ENCODE data around the gene VSNL1. TPM values are rescaled to one million over a fixed set of nuclear protein-coding genes. Genes with fewer than 3 reads are reported as not detected.

Gene VSNL1
- polyA plus RNA-seq, 12 donors: 2.3 to 7.6 (median 6.5) TPM; not detected in 1

DNA sequence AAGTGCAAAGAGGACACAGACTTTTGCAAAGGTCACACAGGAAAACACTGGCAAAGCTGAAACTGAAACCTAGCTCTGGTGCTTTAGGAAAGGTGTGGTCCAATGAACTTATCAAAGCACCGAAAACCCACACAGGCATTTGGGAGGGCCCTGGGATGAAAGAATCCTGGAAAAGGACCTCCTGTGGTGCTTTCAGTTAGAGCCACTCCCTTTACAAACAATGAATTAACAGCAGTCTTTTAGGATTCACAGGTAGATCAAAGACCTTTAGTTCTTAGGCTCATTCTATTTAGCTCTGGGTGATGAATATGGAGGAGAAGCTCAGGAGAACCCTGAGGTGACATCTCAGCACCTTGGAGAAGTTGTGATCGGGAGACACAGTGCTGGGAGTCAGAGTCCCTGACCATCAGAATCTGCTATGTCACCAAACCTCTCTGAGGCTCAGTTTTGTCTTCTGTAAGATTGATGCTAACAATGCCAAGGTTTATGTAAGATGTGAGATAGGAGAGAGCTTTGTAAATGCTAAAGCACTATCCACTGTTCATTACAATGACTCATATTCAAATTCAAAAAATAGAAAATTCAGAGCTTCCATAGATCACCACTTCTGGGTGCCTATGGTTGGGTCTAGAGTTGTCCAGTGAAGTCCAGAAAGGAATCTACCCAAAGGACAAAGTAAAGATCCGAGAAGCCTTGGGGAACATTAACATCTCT lies 39.3 kb downstream of the VSNL1 start:
- no peak for DNase-seq

DNA sequence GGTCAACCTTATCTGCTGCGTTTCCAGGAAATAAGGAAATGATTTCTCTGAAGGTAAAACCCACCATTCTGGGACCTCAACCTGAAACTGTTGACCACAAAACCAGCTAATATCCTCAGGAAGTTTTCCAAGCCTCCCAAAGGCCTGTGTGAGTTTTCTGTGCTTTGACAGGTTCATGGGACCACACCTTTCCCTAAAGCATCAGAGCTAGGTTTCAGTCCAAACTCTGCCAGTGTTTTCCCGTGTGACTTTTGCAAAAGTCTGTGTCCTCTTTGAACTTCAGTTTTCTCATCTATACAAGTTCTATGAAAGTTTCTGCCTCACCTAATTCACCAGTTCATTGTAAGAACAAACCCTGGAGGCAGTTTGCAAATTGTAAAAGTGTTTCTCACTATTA lies 39.8 kb downstream of the VSNL1 start:
- DNase-seq: no peak

DNA sequence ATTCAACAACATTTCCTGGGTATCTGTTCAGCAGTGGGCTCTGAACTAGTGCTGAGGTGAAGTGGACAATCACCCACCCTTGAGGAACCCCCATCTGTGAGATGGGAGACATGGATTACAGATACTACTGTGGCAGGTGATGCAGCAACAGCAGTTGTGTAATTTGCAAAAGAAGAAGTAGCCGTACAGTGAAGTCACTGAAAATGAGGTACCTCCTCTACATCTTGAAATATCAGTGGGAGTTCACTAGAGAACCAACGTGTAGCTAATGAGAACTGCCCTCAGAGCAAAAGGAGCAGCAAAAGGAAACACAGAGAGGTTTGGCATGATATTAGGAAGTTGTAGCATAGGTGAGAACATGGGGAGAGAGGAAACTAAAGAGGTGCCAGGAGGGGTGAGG lies 41.3 kb downstream of the VSNL1 start:
- DNase-seq: no peak

DNA sequence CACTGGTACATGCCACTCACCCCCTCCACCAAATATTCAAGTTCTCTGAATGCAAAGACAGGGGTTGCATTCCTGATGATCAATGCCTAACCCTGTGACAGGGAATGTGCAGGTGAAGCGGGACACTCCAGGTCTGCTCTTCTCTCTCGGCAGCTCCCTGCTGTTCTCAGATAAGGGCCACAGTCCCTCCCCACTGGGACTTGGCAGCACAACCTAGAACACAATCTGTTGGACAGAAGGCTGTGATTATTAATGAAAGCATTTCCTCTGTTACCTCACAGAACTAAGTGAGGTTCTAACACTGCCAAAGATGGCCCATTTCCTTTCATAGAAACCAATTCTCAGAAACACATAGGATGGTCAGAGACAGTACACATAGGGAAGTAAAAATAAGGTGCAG lies 42.7 kb downstream of the VSNL1 start:
- no peak for DNase-seq

DNA sequence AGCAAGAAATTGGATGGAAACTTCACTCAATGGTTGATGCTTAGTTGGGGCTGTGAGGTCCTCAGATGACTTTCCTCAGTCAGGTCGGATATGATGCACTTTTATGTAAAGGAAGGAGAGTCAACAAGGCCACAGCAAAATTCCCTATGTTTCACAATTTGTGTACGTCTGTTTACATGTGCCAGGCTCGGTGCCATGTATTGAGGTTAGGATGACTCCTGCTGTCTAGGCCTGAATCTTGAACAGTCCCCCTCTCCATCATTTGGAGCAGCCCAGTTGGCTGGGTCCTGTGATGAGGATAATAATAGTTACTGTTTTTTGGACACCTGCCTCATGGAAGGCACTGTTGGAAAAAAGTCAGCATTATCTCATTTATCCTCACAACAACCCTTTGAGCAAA lies 43.1 kb downstream of the VSNL1 start:
- no peak for DNase-seq

DNA sequence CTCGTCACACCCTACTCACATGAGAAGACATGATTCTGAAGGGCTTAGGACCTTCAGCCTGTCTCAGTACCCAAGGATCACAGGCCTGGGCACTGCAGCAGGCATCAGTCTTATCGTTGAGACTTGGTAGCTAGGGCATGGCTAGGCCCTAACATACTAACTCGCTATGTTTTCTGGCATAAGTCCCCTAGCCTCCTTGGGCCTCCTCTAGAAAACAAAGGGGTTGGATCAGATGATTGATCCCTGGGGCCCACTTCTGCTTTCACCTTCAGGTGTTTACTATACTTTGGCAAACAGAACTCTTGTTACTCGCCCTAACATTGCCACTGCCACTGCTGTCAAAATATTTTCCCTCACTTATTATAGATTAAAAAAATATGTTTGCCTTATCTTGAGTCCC lies 44.2 kb downstream of the VSNL1 start:
- no peak for DNase-seq

DNA sequence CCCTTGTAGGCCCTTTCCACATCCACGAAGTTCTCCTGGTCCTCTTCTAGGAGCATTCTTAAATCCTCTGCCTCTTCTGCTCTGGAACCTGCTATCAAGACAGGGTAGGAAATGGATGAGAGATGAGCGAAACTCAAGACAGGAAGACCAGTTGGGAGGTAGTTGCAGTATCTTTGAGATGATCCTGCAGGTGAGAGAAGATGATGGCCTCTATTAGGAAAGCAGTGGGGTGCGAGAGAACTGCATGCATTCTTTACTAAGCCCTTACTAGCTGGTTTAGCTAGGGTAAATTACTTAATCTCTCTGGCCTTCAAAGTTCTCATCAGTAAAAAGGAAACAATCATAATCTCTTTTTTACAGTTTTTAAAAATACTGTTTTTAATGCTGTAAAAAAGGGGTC lies 47.0 kb downstream of the VSNL1 start:
- DNase-seq: no peak

DNA sequence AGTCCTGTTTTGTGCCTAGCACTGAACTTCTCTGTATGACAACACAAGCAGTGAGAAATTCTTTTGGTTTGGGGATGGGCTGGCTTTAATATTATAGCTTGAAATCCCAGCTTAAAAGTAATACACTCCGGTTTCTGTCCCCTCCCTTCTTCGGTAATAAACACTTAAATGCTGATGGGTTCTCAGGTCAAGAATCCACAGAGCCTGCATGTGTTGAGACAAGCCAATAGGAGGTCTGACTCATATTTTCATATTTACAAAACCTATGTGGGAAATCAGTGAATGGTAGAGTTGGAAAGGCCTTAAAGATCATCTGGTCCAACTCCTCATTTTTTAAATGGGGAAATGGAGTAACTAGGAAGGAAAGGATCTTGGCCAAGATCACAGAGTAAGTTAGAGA lies 47.5 kb downstream of the VSNL1 start:
- DNase-seq: no peak

DNA sequence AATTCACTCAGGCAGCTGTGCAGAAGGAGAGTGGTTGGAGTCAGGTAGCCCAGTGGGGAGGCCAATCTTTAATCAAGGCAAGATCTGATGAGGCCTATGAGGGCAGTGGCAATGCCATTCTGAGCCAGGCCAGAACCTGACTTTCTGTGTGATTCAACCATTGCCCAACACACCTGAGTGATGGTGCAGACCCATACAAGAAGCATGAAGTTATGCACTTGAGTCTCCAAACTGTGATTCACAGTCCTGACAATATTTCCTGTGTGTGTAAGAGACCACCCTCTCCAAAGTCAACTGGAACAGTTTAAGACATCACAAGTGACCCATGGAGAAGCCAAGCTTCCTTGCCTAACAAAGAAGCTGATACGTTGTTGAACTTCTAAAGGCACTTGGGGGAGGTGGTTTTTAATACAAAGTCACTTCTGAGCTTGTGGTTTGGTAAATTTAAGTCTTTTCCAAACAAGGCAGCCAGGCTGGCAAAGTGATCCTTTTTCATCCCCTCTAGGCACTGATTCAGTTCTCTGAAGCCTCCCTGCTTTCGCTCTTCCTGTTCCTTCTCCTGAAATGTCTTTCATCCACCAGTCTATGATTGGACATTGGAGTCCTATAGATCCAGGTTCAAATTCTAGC lies 49.0 kb downstream of the VSNL1 start:
- no peak for DNase-seq

DNA sequence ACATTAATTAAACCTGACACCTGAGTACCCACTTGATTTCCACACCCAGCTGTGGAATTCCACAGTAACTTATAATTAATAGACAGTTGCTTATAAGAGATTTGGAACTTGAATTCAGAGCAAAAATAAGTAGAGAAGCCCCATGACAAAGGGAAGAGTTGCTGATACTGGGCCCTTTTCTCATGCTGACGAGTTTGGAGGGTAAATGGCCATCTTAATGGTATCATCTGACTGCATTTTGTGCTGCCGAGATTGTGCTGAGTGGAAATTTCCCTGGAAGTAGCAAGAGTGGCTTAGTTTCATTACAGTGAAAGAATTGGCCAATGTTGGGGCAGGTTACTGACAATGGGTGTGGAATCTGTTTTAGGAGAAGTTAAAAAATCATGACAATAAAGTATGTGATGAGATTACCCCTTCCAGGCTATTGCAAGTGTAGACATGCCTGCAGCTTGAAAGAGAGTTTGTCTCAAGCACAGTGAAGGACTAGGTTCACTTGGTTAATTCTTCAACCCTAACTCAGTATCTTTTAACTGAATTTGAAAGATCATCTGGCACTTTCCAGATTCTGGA lies 49.9 kb downstream of the VSNL1 start:
- DNase-seq: no peak

DNA sequence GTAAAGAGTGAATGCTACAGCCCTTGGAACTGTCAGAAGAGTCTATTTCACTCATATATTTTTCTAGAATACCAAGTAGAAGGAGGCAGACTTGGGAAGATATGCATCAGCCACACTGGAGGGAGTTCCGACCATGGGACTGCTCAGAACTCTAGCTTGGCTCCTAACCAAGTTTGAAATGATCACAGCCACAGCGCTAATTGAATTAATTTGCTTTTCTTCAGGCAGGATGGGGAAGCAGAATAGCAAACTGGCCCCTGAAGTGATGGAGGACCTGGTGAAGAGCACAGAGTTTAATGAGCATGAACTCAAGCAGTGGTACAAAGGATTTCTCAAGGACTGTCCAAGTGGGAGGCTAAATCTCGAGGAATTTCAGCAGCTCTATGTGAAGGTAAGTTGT lies 51.4 kb downstream of the VSNL1 start:
- no peak for DNase-seq

DNA sequence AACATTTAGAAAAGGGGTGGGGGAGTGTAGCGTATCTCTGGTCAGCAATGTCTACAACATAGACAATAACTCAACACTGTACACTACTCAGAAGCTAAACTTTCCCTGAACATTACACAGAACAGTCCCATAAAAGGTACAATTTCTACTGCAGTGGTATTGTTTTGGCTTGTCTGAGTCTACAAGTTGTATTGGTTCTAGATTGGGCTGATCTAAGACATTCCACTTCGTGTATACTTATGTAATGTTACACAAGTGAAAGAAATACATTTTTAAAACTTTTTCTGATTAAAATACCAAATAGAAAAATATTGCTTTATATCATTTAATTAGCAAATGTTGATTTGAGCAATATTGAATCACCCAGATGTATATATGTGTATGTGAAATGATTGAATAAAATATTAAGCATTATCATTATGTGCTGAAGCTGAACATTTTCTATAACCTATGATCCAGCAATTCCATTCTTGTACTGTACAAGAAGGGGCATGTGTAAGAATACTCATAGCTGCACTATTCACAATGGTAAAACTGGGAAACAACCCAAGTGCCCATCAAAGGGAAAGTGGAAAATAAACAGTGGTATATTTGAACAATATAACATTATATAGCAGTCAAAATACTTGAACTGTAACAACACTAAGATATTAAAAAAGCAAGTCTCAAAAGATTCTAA lies 52.4 kb downstream of the VSNL1 start:
- DNase-seq: no peak

DNA sequence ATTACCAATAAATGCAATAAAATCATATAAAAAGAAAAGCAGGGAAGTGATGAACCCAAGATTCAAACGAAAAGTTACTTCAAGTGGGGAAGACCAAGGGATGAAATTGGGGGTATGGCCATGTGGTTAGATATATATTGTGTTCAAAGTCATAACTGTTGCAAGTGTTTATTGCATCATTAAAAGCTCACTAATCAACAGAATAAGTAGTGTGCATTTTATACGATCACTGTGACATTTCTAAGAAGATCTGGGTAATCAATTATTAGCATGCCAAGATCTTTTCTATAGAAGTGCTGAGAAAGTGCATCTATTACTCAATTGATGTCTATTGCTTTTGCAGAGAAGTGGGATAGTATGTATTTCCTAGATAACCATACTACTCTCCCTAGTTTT lies 52.9 kb downstream of the VSNL1 start:
- DNase-seq: no peak

DNA sequence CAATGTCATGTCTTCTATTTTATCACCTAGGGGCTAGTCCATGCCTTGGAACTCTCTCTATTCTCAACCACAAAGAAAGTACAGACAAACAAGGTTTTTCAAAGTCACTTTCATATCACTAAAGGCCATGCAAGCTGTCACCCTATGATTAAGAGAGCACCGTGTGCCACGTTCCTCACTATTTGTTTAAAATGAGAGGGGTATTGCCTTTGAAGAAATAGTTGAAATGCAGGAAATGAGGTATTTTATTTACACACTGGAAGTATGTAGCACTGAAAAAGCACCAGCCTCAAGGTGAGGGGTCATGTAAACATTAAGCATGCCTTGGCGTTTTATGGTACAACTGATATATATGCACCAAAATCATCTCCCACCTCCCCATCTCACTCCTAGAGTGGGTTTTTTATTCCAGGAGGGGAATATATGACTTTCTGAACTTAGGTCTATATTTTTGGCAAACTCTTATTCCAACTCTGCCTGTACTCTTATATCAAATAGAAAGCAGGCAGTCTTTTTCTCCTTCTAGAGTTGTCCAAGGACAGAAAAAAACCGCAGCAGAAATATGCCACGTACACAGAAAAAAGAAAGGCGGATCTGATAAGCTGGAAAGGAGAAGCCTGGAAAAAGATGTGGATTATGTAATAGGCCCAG lies 53.5 kb downstream of the VSNL1 start:
- DNase-seq: no peak

DNA sequence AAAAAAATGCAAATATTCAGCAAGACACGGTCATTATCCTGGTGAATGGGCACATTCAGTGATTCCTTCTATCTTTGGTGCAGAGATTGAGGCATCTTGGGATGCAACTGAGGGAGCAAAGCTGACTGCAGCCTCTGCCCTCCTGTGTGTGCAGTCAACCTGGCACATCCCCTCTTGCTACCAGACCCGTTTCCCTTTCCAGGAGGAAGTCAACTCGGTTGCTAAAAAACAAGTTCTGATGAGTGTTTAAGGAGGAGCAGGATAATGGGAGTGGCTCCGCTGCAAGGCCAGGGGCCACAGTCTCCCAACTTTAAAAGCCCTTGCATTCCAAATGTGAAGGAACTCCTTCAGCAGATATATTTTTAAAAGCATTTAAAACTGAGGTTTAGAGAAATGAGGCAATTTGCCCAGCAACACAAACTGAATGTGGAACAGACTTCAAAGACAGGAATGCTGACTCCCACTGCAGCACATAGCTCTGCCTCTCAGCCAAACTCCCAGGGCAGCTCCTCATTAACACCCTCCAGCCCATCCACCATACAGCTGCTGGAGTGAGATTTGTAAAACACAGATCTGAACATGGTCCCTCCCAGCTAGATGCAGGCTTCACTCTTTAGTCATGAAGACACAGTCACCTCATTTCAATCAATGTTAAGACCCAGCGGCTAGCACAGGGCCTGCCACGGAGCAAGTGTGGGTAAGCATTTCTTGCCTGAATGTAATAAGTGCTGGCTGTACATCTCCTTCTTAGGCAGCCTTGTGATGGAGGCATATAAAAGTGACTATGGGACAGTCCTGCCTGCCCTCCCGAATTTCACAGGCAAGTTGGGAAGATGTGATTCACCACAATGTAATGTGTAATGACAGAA lies 54.3 kb downstream of the VSNL1 start:
- DNase-seq: no peak

DNA sequence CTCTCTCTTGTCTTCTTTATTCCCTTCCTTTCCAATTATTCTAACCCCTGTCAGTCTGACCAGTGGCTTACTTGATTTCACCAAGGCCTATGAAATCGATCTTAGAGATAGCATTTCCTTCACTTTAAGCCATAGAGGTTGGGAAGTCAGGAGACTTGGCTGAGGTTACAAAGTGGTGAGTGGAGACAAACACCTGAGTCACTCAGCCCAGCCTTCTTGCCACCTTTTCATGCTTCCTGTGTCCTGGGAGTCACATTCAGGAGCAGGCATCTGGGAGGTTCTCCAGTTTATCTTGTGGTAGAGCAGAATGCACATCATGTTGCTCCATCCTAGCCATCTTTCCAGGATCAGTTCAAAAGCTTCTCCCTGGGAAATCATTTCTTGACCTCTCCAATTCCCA lies 59.1 kb downstream of the VSNL1 start:
- no peak for DNase-seq

DNA sequence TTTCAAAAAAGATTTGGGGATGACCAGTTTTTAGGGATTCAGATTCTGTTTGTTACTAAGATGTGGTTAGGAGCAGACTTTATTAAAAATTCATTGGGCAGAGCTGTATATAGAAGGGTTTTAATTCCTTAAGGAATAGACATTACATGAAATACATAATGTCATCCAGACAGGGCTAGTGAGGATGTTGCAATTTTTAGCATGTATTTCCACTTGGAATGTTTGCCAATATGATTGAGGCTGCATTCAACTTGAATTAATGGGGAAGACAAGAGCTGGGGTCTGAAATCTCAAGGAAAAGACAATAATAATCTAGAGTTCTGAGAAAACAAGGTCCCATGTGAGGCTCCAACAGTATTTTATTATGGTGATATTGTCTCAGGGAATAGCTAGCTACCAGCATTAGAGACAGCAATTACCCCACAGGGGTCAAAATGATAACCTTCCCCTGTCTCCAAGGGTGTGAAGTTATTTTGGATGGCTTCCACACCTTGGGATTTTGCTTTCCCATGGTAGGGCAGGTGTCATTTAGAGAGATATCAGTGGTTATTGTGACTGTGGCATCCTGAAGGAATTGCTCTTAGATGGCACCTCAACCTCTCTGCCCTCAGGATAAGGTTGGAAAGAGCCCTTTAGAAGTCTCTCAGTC lies 60.2 kb downstream of the VSNL1 start:
- no peak for DNase-seq

DNA sequence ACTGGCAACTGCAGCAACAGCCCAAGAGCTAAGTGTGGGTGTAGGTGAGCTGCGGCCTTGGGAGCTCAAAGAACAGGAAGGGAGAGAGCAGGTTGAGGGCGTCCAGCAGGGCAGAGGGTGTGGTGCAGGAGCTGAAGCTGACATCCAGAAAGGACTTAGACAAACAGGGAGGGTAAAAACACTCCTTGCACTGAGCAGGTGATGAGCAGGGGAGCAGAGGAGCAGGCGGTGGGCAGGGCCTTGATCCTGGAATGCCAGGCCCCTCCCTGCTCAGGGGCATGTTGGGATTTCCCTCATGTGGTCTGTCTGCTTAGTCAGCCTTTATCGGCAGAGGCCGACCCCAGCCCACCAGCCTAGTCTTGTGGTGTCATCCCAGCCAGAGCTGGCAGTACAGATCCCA lies 63.6 kb downstream of the VSNL1 start:
- DNase-seq: no peak

DNA sequence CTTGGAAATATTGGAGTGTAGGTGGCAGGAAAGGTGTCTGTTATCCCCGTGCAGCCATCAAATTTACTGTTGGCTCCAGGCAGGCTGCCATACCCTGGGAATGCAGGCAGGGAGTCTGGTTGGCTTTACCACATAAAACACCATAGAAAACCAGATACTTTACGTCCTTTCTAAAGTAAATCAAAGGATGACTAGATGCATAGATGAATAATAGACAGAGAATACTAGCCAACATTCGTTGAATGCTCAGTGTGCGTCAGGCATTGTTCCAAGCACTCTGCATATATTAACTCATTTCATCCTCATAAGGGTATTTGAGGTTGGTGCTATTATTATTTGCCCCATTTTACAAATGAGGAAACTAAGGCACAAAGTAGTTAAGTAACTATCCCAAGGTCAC lies 65.2 kb downstream of the VSNL1 start:
- no peak for DNase-seq

DNA sequence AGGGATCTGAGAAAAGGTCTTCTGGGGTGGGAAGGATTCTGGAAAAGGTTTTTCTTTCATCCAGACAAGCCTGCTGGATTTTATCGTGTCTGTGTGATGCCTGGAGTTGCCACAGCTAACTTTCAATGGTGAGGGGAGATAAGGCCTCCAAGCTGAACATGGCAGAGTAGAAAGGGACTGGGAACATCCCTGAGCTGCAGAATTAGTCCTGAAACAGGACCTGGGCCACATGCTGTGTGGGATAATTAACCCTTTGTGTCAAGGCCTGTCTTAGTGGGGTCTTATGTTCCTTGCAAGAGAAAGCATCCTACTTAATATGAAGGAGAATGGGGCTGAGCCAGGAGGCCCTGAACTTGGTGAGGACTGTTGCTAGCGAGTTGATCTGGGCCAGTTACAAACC lies 66.4 kb downstream of the VSNL1 start:
- no peak for DNase-seq

DNA sequence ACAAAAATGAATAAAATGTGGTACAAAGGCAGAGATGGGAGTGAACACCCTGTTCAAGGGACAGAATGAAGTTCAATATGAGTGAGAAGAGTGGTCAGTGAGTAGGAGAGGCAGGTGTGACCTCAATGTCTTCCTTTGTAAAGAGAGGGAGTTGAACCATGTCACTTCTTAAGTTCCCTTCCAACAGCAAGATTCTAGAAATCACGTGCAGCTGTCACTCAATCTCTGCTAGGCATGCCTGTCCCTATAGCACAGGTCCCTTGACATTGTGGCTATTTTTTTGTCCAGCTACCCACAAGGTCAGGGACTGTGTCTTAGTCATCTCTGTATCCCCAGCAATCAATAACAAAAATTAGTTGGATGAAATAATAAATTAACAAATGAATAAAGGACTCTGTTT lies 66.9 kb downstream of the VSNL1 start:
- DNase-seq: no peak

Measured in muscle of arm (tissue), 12 donors.